DND-41 (cell line): Measurements from ENCODE around the gene GRIP2.

Source experiments
- EZH2 ChIP-seq: IDR thresholded peaks from 3 replicates; pipeline ENCODE4 v1.6.1; 2012; ENCODE audit warnings: borderline replicate concordance, low read depth, mild to moderate bottlenecking, moderate library complexity, low read length, inconsistent platforms; ENCODE audit not compliant: severe bottlenecking
- TF ChIP-seq, protein P1 (sequence below): IDR thresholded peaks from 2 replicates; pipeline ENCODE4 v1.5.1; 2012; ENCODE audit warnings: borderline replicate concordance, low read length, moderate library complexity, mild to moderate bottlenecking; ENCODE audit not compliant: poor library complexity, severe bottlenecking; ENCODE audit errors: extremely low read depth

DNA sequence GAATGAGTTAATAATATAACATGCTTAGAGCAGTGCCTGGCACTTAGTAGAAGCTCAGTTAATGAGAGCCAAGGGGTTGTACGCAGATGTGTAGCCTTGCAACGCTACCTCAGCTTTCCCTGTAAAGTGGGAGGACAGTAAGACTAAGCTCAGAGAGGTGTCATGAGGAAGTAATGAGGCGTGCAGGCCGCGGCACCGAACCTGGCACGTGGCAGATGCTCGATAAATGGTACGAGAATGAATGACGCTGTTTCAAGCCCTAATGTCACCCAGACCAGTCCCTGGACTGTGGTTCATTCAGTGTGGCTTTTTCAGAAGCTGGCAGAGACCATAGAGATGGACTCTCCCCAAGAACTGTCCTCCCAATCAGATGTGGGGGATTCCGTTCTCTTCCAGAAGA is 21.2 kb downstream of the GRIP2 start:
- TF ChIP-seq, protein P1, sequence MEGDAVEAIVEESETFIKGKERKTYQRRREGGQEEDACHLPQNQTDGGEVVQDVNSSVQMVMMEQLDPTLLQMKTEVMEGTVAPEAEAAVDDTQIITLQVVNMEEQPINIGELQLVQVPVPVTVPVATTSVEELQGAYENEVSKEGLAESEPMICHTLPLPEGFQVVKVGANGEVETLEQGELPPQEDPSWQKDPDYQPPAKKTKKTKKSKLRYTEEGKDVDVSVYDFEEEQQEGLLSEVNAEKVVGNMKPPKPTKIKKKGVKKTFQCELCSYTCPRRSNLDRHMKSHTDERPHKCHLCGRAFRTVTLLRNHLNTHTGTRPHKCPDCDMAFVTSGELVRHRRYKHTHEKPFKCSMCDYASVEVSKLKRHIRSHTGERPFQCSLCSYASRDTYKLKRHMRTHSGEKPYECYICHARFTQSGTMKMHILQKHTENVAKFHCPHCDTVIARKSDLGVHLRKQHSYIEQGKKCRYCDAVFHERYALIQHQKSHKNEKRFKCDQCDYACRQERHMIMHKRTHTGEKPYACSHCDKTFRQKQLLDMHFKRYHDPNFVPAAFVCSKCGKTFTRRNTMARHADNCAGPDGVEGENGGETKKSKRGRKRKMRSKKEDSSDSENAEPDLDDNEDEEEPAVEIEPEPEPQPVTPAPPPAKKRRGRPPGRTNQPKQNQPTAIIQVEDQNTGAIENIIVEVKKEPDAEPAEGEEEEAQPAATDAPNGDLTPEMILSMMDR, result no peak
- no peak for TF ChIP-seq EZH2
